HepG2 (cell line): ENCODE measurements around the gene ALDH4A1. TPM values are rescaled to one million over a fixed set of nuclear protein-coding genes. Genes with fewer than 3 reads are reported as not detected.

Source experiments
- ATAC-seq: fragments of 200-7000 bp; cut with Tn5 transposase; 3 replicates; pipeline ENCODE4 v1.9.1; 2020; ENCODE audit warnings: mild to moderate bottlenecking, moderate library complexity
- BruUV-seq: library from RNA; stranded (reverse); fragments of 400-500 nt; replicated peaks from 2 replicates; lab custom pipeline; 2021; lab: Mats Ljungman, UMichigan
- CTCF ChIA-PET: fragments of 300-600 bp; formaldehyde crosslinking; extraction: SDS; loops from one replicate; lab custom pipeline; 2021; ENCODE audit warnings: low total read pairs, inconsistent platforms, low intra/inter-chr PET ratio; lab: Yijun Ruan, JAX
- POLR2A ChIA-PET: fragments of 350-600 bp; sonication (Branson Sonifier 250); formaldehyde crosslinking; loops from one replicate; lab custom pipeline; 2020; ENCODE audit warnings: antibody characterized with exemption, inconsistent platforms; lab: Yijun Ruan, JAX
- DNase-seq: peaks from one replicate; pipeline ENCODE4 v3.0.0-alpha.2; 2015; ENCODE audit warnings: low spot score
- FAIRE-seq: peaks from 3 replicates; lab custom pipeline; 2011; peaks lifted over from hg19 to GRCh38; lab: Jason Lieb, UNC
- H2AFZ ChIP-seq: one replicate; pipeline ENCODE4 v1.6.1; 2011; ENCODE audit warnings: low read length, inconsistent platforms
- H3K27ac ChIP-seq: fragments of 300-600 bp; 3 replicates; pipeline ENCODE4 v1.8.0; 2011; ENCODE audit warnings: mixed run types, mild to moderate bottlenecking, mixed read lengths, low read length, inconsistent platforms; ENCODE audit not compliant: insufficient read depth; ENCODE audit errors: extremely low read length
- H3K27me3 ChIP-seq, 2 experiments: fragments of 200-600 bp in 1 of 2; 2 replicates in 1 of 2; 3 replicates in 1 of 2; pipeline versions ENCODE4 v1.6.0 to v1.8.0; 2011; ENCODE audit warnings: low read length in 2 of 2, mild to moderate bottlenecking in 2 of 2, moderate library complexity in 2 of 2, inconsistent platforms in 1 of 2; ENCODE audit not compliant: insufficient read depth in 2 of 2, control insufficient read depth in 1 of 2
- H3K36me3 ChIP-seq, 2 experiments: fragments of 200-600 bp in 1 of 2; replicated peaks in 1 of 2; 2 replicates in 1 of 2; 3 replicates in 1 of 2; pipeline versions ENCODE4 v1.5.1 to v1.8.0; 2011; ENCODE audit warnings: low read length in 2 of 2, inconsistent platforms in 1 of 2; ENCODE audit not compliant: insufficient read depth in 2 of 2, control insufficient read depth in 1 of 2
- H3K4me1 ChIP-seq: 2 replicates; pipeline ENCODE4 v1.5.1; 2012; ENCODE audit warnings: low read length, inconsistent platforms; ENCODE audit not compliant: insufficient read depth
- H3K4me2 ChIP-seq: 2 replicates; pipeline ENCODE4 v1.6.0; 2011; ENCODE audit warnings: low read depth, low read length, inconsistent platforms
- H3K4me3 ChIP-seq, 3 experiments: fragments of 200-600 bp in 1 of 3; sonication (generic), shearing (Covaris generic) in 1 of 3; replicated peaks in 1 of 3; 2 replicates each; pipeline ENCODE4 v1.5.1; 2011 to 2016; ENCODE audit warnings: low read length in 3 of 3, inconsistent platforms in 2 of 3, low read depth in 2 of 3, mild to moderate bottlenecking in 2 of 3, control low read depth in 1 of 3, mixed read lengths in 1 of 3; ENCODE audit not compliant: insufficient read depth in 1 of 3
- H3K79me2 ChIP-seq: one replicate; pipeline ENCODE4 v1.6.1; 2011; ENCODE audit warnings: low read length, inconsistent platforms; ENCODE audit not compliant: insufficient read depth
- H3K9ac ChIP-seq: 2 replicates; pipeline ENCODE4 v1.6.0; 2011; ENCODE audit warnings: mild to moderate bottlenecking, low read depth, low read length, inconsistent platforms; ENCODE audit not compliant: insufficient read depth
- H3K9me3 ChIP-seq: 2 replicates; pipeline ENCODE4 v1.5.1; 2012; ENCODE audit warnings: mild to moderate bottlenecking, low read length
- H4K20me1 ChIP-seq: 2 replicates; pipeline ENCODE4 v1.6.0; 2011; ENCODE audit warnings: inconsistent platforms, mild to moderate bottlenecking, low read length, moderate library complexity; ENCODE audit not compliant: insufficient read depth
- CBFB ChIP-seq: sonication (generic); formaldehyde crosslinking; IDR thresholded peaks from 2 replicates; pipeline ENCODE4 v1.4.0; 2020; ENCODE audit warnings: missing genetic modification reagents
- GTF2F1 ChIP-seq: fragments of 150-350 bp; IDR thresholded peaks from 2 replicates; pipeline ENCODE4 v1.6.1; 2014; ENCODE audit warnings: low read length
- HDAC2 ChIP-seq: sonication (generic); formaldehyde crosslinking; IDR thresholded peaks from 2 replicates; pipeline ENCODE4 v1.4.0; 2020; ENCODE audit warnings: missing genetic modification reagents
- HNF4A ChIP-seq: sonication (generic); formaldehyde crosslinking; IDR thresholded peaks from 2 replicates; pipeline ENCODE4 v1.4.0; 2020; ENCODE audit warnings: missing genetic modification reagents
- HOMEZ ChIP-seq: IDR thresholded peaks from 2 replicates; pipeline ENCODE4 v1.6.1; 2016; ENCODE audit warnings: low read depth
- KDM1A ChIP-seq: IDR thresholded peaks from 2 replicates; pipeline ENCODE4 v1.6.1; 2016; ENCODE audit warnings: missing compliant biosample characterization
- NR1H2 ChIP-seq: sonication (generic); formaldehyde crosslinking; IDR thresholded peaks from 2 replicates; pipeline ENCODE4 v1.8.1; 2022; ENCODE audit warnings: low read depth, missing genetic modification reagents, borderline replicate concordance
- POLR2A ChIP-seq, 2 experiments: IDR thresholded peaks; 2 replicates each; pipeline ENCODE4 v1.6.1; 2011; ENCODE audit warnings: low read depth in 2 of 2, low read length in 2 of 2, mild to moderate bottlenecking in 1 of 2, moderate library complexity in 1 of 2; ENCODE audit not compliant: insufficient read depth in 1 of 2
- RXRA ChIP-seq: sonication (generic); formaldehyde crosslinking; IDR thresholded peaks from 2 replicates; pipeline ENCODE4 v1.5.1; 2020; ENCODE audit warnings: missing genetic modification reagents
- TARDBP ChIP-seq: sonication (generic); formaldehyde crosslinking; IDR thresholded peaks from 2 replicates; pipeline ENCODE4 v1.8.0; 2022; ENCODE audit warnings: mild to moderate bottlenecking, missing genetic modification reagents
- TP53 ChIP-seq: sonication (generic); formaldehyde crosslinking; conservative IDR thresholded peaks from 2 replicates; pipeline ENCODE4 v1.4.0; 2020; ENCODE audit warnings: missing genetic modification reagents
- ZC3H4 ChIP-seq: sonication (generic); formaldehyde crosslinking; IDR thresholded peaks from 2 replicates; pipeline ENCODE4 v1.4.0; 2020; ENCODE audit warnings: missing genetic modification reagents, borderline replicate concordance
- ZFX ChIP-seq: sonication (generic); formaldehyde crosslinking; IDR thresholded peaks from 2 replicates; pipeline ENCODE4 v1.4.0; 2020; ENCODE audit warnings: mild to moderate bottlenecking, low read depth, missing genetic modification reagents, moderate library complexity
- ZNF512 ChIP-seq: sonication (generic); formaldehyde crosslinking; IDR thresholded peaks from 2 replicates; pipeline ENCODE4 v1.4.0; 2020; ENCODE audit warnings: mild to moderate bottlenecking, missing genetic modification reagents
- ZNF577 ChIP-seq: sonication (generic); formaldehyde crosslinking; IDR thresholded peaks from 2 replicates; pipeline ENCODE4 v1.4.0; 2020; ENCODE audit warnings: mild to moderate bottlenecking, low read depth, missing genetic modification reagents, borderline replicate concordance
- ZNF674 ChIP-seq: sonication (generic); formaldehyde crosslinking; IDR thresholded peaks from 2 replicates; pipeline ENCODE4 v1.5.0; 2020; ENCODE audit warnings: low read depth, mild to moderate bottlenecking, missing genetic modification reagents
- ZNF780A ChIP-seq: sonication (generic); formaldehyde crosslinking; IDR thresholded peaks from 2 replicates; pipeline ENCODE4 v1.8.0; 2022; ENCODE audit warnings: mild to moderate bottlenecking, missing genetic modification reagents, moderate library complexity
- WGBS: methylation state at CpG from one replicate; pipeline ENCODE4 v1.1.6; 2017; ENCODE audit warnings: low lambda C conversion rate; 5-methylcytosine and 5-hydroxymethylcytosine counted together
- in situ Hi-C: cut with HindIII; loops from 2 replicates; pipeline ENCODE4 v1.10.0; 2017; ENCODE audit warnings: low pct_unique_long_range_greater_than_20kb; ENCODE audit not compliant: extremely low pct_ligation_motif_present
- intact Hi-C: fragments of 100-400 bp; cut with micrococcal nuclease; formaldehyde crosslinking; loops from one replicate; pipeline ENCODE4 v1.10.0; 2022; ENCODE audit not compliant: unreplicated experiment
- polyA plus RNA-seq, 8 experiments: library from polyadenylated mRNA; depleted of rRNA in 3 of 8; stranded (reverse) in 7 of 8; unstranded in 1 of 8; fragments of >200 nt; fragmentation: Illumina TruSeq in 4 of 8; extraction: Trizol in 4 of 8; gene quantifications; 2 replicates each; pipeline versions ENCODE4 v1.2.1 to v1.2.3, GENCODE V29; 2011 to 2016; ENCODE audit warnings: low read depth in 4 of 8, missing spikeins in 1 of 8, mixed read lengths in 1 of 8; ENCODE audit not compliant: insufficient read depth in 1 of 8
- total RNA-seq, 5 experiments: library from RNA; depleted of rRNA; stranded (reverse); fragments of >200 nt; fragmentation: Illumina TruSeq; extraction: Trizol; gene quantifications; 2 replicates each; pipeline ENCODE4 v1.2.3, GENCODE V29; 2016; ENCODE audit warnings: low read depth in 1 of 5
- TF ChIP-seq, protein P1 (sequence below), 2 experiments: sonication (generic) in 1 of 2; formaldehyde crosslinking in 1 of 2; IDR thresholded peaks; 2 replicates each; pipeline versions ENCODE4 v1.4.0 to v1.6.1; 2018 to 2020; ENCODE audit warnings: missing genetic modification reagents in 2 of 2, borderline replicate concordance in 1 of 2, low read depth in 1 of 2, mild to moderate bottlenecking in 1 of 2, missing biosample characterization in 1 of 2

The ALDH4A1 gene
- total and polyA plus RNA-seq, 2 of the 13 experiments (the other 11 are each of a cell fraction or from before 2014, with no cell fraction given): 76.4 to 240 TPM

DNA sequence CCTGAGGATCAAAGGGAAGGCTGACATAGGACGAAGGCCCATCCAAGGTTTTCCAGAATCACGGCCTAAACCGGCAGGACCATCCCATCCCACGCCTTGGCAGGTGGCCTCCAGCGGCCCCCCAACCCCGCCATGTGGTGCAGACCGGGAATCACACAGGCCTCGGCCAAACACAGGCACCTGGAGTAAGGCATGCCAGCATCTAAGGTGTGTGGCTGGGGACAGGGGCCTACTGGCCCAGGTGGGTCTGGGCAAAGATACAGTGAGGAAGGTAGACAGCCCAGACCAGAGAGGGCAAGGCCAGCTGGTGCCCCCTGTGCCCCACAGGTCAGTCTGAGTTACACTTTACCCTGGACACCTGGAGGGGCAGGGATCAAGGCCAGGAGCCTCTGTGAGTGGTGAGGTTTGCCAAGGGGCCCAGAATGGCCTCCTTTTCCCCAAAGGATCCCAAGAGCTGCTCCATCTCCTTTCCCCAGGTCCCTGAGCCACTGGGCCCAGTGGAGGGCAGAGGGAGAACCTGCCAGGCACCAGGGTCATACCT is 30.2 kb downstream of the ALDH4A1 start:
- ATAC-seq (no peak), FAIRE-seq (no peak), DNase-seq (no peak)
- Histone ChIP-seq H3K27me3 (peaks cover 0 to 1% of the 10 kb centered on the region in 2 experiments; a peak in 2 of 5 replicates), H3K27ac (no peak overlapping the region), H3K79me2 (no peaks in the 10 kb centered on the region), H3K4me2 (no peak overlapping the region), H3K9me3 (no peaks in the 10 kb centered on the region), H4K20me1 (peaks cover 20% of the 10 kb centered on the region; the same call in 1 of the 2 replicates), H3K36me3 (peaks cover 19 to 46% of the 10 kb centered on the region in 2 experiments), H3K9ac (no peak overlapping the region), H3K4me3 (no peak overlapping the region), H3K4me1 (no peaks in the 10 kb centered on the region), H2AFZ (no peak overlapping the region)
- intact Hi-C loops (no loop called here), in situ Hi-C loops (no loop called here)
- BruUV-seq: TSS peak; percentile 31
- CTCF ChIA-PET: no interaction called here
- 83% methylated on average over 6 of the region's 8 CpGs for WGBS
- POLR2A ChIA-PET: no interaction called here
- TF ChIP-seq NR1H2 (CRISPR knock-in tag): no peak
- no peak for TF ChIP-seq ZNF512 (CRISPR knock-in tag)
- no peak for TF ChIP-seq ZC3H4 (CRISPR knock-in tag)
- no peak for TF ChIP-seq GTF2F1
- no peak for TF ChIP-seq TARDBP (CRISPR knock-in tag)
- TF ChIP-seq, protein P1, sequence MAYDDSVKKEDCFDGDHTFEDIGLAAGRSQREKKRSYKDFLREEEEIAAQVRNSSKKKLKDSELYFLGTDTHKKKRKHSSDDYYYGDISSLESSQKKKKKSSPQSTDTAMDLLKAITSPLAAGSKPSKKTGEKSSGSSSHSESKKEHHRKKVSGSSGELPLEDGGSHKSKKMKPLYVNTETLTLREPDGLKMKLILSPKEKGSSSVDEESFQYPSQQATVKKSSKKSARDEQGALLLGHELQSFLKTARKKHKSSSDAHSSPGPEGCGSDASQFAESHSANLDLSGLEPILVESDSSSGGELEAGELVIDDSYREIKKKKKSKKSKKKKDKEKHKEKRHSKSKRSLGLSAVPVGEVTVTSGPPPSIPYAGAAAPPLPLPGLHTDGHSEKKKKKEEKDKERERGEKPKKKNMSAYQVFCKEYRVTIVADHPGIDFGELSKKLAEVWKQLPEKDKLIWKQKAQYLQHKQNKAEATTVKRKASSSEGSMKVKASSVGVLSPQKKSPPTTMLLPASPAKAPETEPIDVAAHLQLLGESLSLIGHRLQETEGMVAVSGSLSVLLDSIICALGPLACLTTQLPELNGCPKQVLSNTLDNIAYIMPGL (CRISPR knock-in tag; IDR thresholded peaks at IDR 0.05; ENCODE audit: borderline replicate concordance in 1 of 2, low read depth in 1 of 2): no peak
- no peak for TF ChIP-seq ZNF577
- no peak for TF ChIP-seq HDAC2
- no peak for TF ChIP-seq ZNF674 (CRISPR knock-in tag)
- no peak for TF ChIP-seq RXRA (CRISPR knock-in tag)
- no peak for TF ChIP-seq KDM1A (CRISPR knock-in tag)
- TF ChIP-seq HOMEZ (CRISPR knock-in tag): no peak
- TF ChIP-seq ZNF780A: no peak
- TF ChIP-seq HNF4A: peak; percentile 33; the same call in 1 of the 2 replicates
- 0 out of 4 replicates have a peak, but pooled peaks of 1 of the 2 experiments have one; percentile 24 for TF ChIP-seq POLR2A (IDR thresholded peaks at IDR 0.05; ENCODE audit: insufficient read depth in 1 of 2, low read depth in 2 of 2, low read length in 2 of 2)
- TF ChIP-seq CBFB (CRISPR knock-in tag): no peak
- TF ChIP-seq TP53 (CRISPR knock-in tag): no peak
- TF ChIP-seq ZFX (CRISPR knock-in tag): no peak
